Measurements from ENCODE around the gene LAMC1. TPM values are rescaled to one million over a fixed set of nuclear protein-coding genes. Genes with fewer than 3 reads are reported as not detected.

Gene LAMC1
- total and polyA plus RNA-seq, 12 donors = 22.1 to 160 (median 115) TPM

- intact Hi-C loops (cut with DNase I) = loop anchor here in 3 of 10 donors (10.0 kb wide), 2 partner anchors 76 to 136 kb away; partner anchors contain the start of gene LAMC1 (in 1 of the 3)
- no peak for DNase-seq
- 82 to 85% methylated on average over 4 of the region's 4 CpGs for WGBS, 2 donors
- peaks cover 0 to 28% (median 6%) of the 10 kb centered on the region in 9 donors for H3K36me3 ChIP-seq
- ATAC-seq = no peak
- no peaks in the 10 kb centered on the region for H3K9me3 ChIP-seq
- H3K4me3 ChIP-seq = no peak overlapping the region
- no peak for TF ChIP-seq CTCF (IDR thresholded peaks at IDR 0.05)
- peaks cover 0 to 97% (median 85%) of the 10 kb centered on the region in 9 donors for H3K4me1 ChIP-seq
- H3K27ac ChIP-seq = peak overlapping the region in 3 of 10 donors; percentile 30 to 49 (median 45)
- no peaks in the 10 kb centered on the region for H3K27me3 ChIP-seq
These were observed 77.9 kb downstream of the LAMC1 start for GRCh38 chr1:183101081-183101480.

- Histone ChIP-seq H3K27ac (peak overlapping the region in 3 of 10 donors; percentile 30 to 49 (median 45)), H3K9me3 (no peaks in the 10 kb centered on the region), H3K36me3 (peaks cover 0 to 31% (median 6%) of the 10 kb centered on the region in 9 donors), H3K4me1 (peaks cover 0 to 97% (median 84%) of the 10 kb centered on the region in 9 donors), H3K27me3 (no peaks in the 10 kb centered on the region), H3K4me3 (no peak overlapping the region)
- peak in 4 of 8 donors; percentile 14 to 62 (median 50) for ATAC-seq
- WGBS, 2 donors = 54 to 57% methylated on average over 8 of the region's 8 CpGs
- TF ChIP-seq CTCF (IDR thresholded peaks at IDR 0.05) = no peak
- DNase-seq = no peak
- intact Hi-C loops (cut with DNase I) = loop anchor here in 3 of 10 donors (10.0 kb wide), 2 partner anchors 77 to 137 kb away; partner anchors contain the start of gene LAMC1 (in 1 of the 3)
These were observed 78.6 kb downstream of the LAMC1 start for GRCh38 chr1:183101841-183102276.

- Histone ChIP-seq H3K27me3 (no peaks in the 10 kb centered on the region), H3K4me3 (no peak overlapping the region), H3K27ac (no peak overlapping the region), H3K36me3 (peaks cover 0 to 37% (median 6%) of the 10 kb centered on the region in 9 donors), H3K4me1 (peaks cover 0 to 91% (median 74%) of the 10 kb centered on the region in 9 donors), H3K9me3 (no peaks in the 10 kb centered on the region)
- no peak for ATAC-seq
- intact Hi-C loops (cut with DNase I) = loop anchor here in 3 of 10 donors (10.0 kb wide), 2 partner anchors 78 to 138 kb away; partner anchors contain the start of gene LAMC1 (in 1 of the 3)
- no peak for TF ChIP-seq CTCF (IDR thresholded peaks at IDR 0.05)
- WGBS, 2 donors = 87 to 90% methylated on average over 11 of the region's 11 CpGs
- no peak for DNase-seq
These were observed 79.9 kb downstream of the LAMC1 start for GRCh38 chr1:183103147-183103546.

GRCh38 chr1:183103577-183103976 lies 80.4 kb downstream of the LAMC1 start:
- intact Hi-C loops (cut with DNase I) = loop anchor here in 3 of 10 donors (10.0 kb wide), 2 partner anchors 79 to 139 kb away; partner anchors contain the start of gene LAMC1 (in 1 of the 3)
- H3K36me3 ChIP-seq = peaks cover 0 to 38% (median 6%) of the 10 kb centered on the region in 9 donors
- H3K4me1 ChIP-seq = peaks cover 0 to 91% (median 74%) of the 10 kb centered on the region in 9 donors
- 71 to 74% methylated on average over 4 of the region's 4 CpGs for WGBS, 2 donors
- H3K9me3 ChIP-seq = no peaks in the 10 kb centered on the region
- TF ChIP-seq CTCF (IDR thresholded peaks at IDR 0.05) = no peak
- H3K27ac ChIP-seq = no peak overlapping the region
- DNase-seq = no peak
- ATAC-seq = no peak
- H3K4me3 ChIP-seq = no peak overlapping the region
- H3K27me3 ChIP-seq = no peaks in the 10 kb centered on the region
